CD4-positive, alpha-beta T cell treated with Interleukin-17A for 1 hour (primary cell): ENCODE data around the gene CCL8.

Experiments used
- DNase-seq: peaks from one replicate; pipeline ENCODE4 v3.0.0-alpha.2; 2020

The CCL8 gene

GRCh38 chr17:34368196-34368945 lies 49.1 kb downstream of the CCL8 start:
- DNase-seq, result no peak

GRCh38 chr17:34368946-34369500 lies 49.8 kb downstream of the CCL8 start:
- no peak for DNase-seq

GRCh38 chr17:34369571-34369970 lies 50.3 kb downstream of the CCL8 start:
- DNase-seq, result no peak

- no peak for DNase-seq
Measured at GRCh38 chr17:34370376-34370996, 51.3 kb downstream of the CCL8 start.

GRCh38 chr17:34370997-34371395 lies 51.8 kb downstream of the CCL8 start:
- no peak for DNase-seq
